SK-N-SH treated with all-trans-retinoic acid at 6 μM for 48 hours (cell line): ENCODE measurements around the gene FAM13A.

ENCODE experiments used
- CREB5 ChIP-seq: fragments of 250-450 bp; sonication (Bioruptor Pico); IDR thresholded peaks from 2 replicates; pipeline ENCODE4 v1.5.1; 2020; ENCODE audit warnings: low read depth, mild to moderate bottlenecking, moderate library complexity
- ESRRG ChIP-seq: fragments of 250-450 bp; sonication (Bioruptor Pico); IDR thresholded peaks from 2 replicates; pipeline ENCODE4 v1.6.1; 2021; ENCODE audit warnings: mild to moderate bottlenecking
- GLIS3 ChIP-seq: fragments of 250-450 bp; sonication (Bioruptor Pico); IDR thresholded peaks from 2 replicates; pipeline ENCODE4 v1.5.0; 2020; ENCODE audit warnings: mild to moderate bottlenecking, moderate library complexity
- OSR1 ChIP-seq: fragments of 250-450 bp; sonication (Bioruptor Pico); IDR thresholded peaks from 2 replicates; pipeline ENCODE4 v1.8.0; 2022; ENCODE audit warnings: moderate library complexity, mild to moderate bottlenecking, inconsistent platforms
- RARB ChIP-seq: fragments of 250-450 bp; sonication (Bioruptor Pico); IDR thresholded peaks from 2 replicates; pipeline ENCODE4 v1.8.0; 2021; ENCODE audit warnings: mild to moderate bottlenecking, moderate library complexity
- TOX ChIP-seq: fragments of 250-450 bp; sonication (Bioruptor Pico); IDR thresholded peaks from 2 replicates; pipeline ENCODE4 v1.8.0; 2021; ENCODE audit warnings: mild to moderate bottlenecking, moderate library complexity, borderline replicate concordance
- TSHZ2 ChIP-seq: fragments of 250-450 bp; sonication (Bioruptor Pico); IDR thresholded peaks from 2 replicates; pipeline ENCODE4 v1.5.0; 2020; ENCODE audit warnings: mild to moderate bottlenecking, moderate library complexity
- ZC3H10 ChIP-seq: fragments of 250-450 bp; sonication (Bioruptor Pico); IDR thresholded peaks from 2 replicates; pipeline ENCODE4 v1.5.1; 2021; ENCODE audit warnings: mild to moderate bottlenecking, moderate library complexity
- ZFP3 ChIP-seq: fragments of 250-450 bp; sonication (Bioruptor Pico); IDR thresholded peaks from 2 replicates; pipeline ENCODE4 v1.5.0; 2020; ENCODE audit warnings: mild to moderate bottlenecking, moderate library complexity
- TF ChIP-seq, protein P1 (sequence below): fragments of 250-450 bp; sonication (Bioruptor Pico); IDR thresholded peaks from 2 replicates; pipeline ENCODE4 v1.8.0; 2020; ENCODE audit warnings: mild to moderate bottlenecking, moderate library complexity, borderline replicate concordance

DNA sequence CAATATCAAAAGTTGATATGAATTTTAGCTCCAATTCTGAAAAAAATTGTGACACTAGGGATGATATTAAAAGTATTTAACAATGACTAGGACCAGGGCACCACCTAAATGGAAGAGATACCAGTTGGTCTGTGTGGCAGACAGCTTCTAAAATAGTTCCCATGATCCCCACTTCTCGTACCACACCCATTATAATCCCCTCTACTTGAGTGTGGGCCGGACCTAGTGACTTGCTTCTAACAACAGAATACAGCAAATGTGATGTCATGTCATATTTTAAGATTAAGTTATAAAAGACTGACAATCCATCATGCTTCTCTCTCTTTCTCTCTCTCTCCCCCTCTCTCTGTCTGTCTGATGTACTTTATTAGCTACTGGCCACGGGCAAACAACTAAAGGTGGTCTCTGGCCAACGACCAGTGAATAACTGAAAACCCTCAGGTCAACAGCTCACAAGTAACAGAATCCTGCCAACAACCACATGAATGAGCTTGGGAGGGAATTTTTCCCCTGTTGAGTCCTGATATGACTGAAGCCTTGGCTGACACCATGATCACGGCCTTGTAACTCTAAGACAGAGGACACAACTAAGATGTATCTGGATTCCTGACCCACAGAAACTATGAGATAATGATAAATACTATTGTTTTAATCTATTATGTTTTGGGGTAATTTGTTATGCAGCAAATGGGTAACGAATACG lies 34.4 kb downstream of the FAM13A start:
- TF ChIP-seq TSHZ2 (CRISPR knock-in tag): no peak
- no peak for TF ChIP-seq ESRRG (CRISPR knock-in tag)
- no peak for TF ChIP-seq OSR1 (CRISPR knock-in tag)
- no peak for TF ChIP-seq GLIS3 (CRISPR knock-in tag)
- TF ChIP-seq, protein P1, sequence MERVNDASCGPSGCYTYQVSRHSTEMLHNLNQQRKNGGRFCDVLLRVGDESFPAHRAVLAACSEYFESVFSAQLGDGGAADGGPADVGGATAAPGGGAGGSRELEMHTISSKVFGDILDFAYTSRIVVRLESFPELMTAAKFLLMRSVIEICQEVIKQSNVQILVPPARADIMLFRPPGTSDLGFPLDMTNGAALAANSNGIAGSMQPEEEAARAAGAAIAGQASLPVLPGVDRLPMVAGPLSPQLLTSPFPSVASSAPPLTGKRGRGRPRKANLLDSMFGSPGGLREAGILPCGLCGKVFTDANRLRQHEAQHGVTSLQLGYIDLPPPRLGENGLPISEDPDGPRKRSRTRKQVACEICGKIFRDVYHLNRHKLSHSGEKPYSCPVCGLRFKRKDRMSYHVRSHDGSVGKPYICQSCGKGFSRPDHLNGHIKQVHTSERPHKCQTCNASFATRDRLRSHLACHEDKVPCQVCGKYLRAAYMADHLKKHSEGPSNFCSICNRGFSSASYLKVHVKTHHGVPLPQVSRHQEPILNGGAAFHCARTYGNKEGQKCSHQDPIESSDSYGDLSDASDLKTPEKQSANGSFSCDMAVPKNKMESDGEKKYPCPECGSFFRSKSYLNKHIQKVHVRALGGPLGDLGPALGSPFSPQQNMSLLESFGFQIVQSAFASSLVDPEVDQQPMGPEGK (CRISPR knock-in tag): no peak
- TF ChIP-seq ZFP3 (CRISPR knock-in tag): no peak
- no peak for TF ChIP-seq TOX
- no peak for TF ChIP-seq ZC3H10 (CRISPR knock-in tag)
- no peak for TF ChIP-seq RARB (CRISPR knock-in tag)
- TF ChIP-seq CREB5 (CRISPR knock-in tag): no peak
